NCI-H2227 (cell line): ENCODE measurements around the gene DPY19L3.
"Not testable (repeated sequence)": the region's sequence is repeated elsewhere in the genome, so short reads cannot be mapped to it uniquely, and the experiment has no call there.

Experiments used
- DNase-seq: peaks from one replicate; lab custom pipeline; 2025; ENCODE audit not compliant: unreplicated experiment; lab: John Stamatoyannopoulos, UW

Gene DPY19L3

GRCh38 chr19:32437096-32437495, 31.5 kb downstream of the DPY19L3 start:
- DNase-seq, result no peak

- DNase-seq, result no peak
Measured at GRCh38 chr19:32438751-32439150, 33.2 kb downstream of the DPY19L3 start.

GRCh38 chr19:32442650-32443049, 37.1 kb downstream of the DPY19L3 start:
- no peak for DNase-seq

GRCh38 chr19:32447534-32447933, 42.0 kb downstream of the DPY19L3 start:
- not testable (repeated sequence) for DNase-seq

GRCh38 chr19:32448026-32448425, 42.5 kb downstream of the DPY19L3 start:
- no peak for DNase-seq

GRCh38 chr19:32450217-32450616, 44.6 kb downstream of the DPY19L3 start:
- DNase-seq, result no peak

- no peak for DNase-seq
Measured at GRCh38 chr19:32453736-32454135, 48.2 kb downstream of the DPY19L3 start.

GRCh38 chr19:32456406-32456805, 50.8 kb downstream of the DPY19L3 start:
- no peak for DNase-seq

- DNase-seq, result no peak
Measured at GRCh38 chr19:32457571-32458158, 52.1 kb downstream of the DPY19L3 start.

GRCh38 chr19:32458500-32459123, 53.0 kb downstream of the DPY19L3 start:
- no peak for DNase-seq

GRCh38 chr19:32459204-32459865, 53.8 kb downstream of the DPY19L3 start:
- no peak for DNase-seq

GRCh38 chr19:32460476-32460875, 54.9 kb downstream of the DPY19L3 start:
- DNase-seq, result no peak

- peak; percentile 83 for DNase-seq
Measured at GRCh38 chr19:32464279-32464678, 58.7 kb downstream of the DPY19L3 start.

GRCh38 chr19:32465176-32465575, 59.6 kb downstream of the DPY19L3 start:
- no peak for DNase-seq

GRCh38 chr19:32469795-32470194, 64.2 kb downstream of the DPY19L3 start:
- DNase-seq, result no peak

GRCh38 chr19:32471095-32471494, 65.5 kb downstream of the DPY19L3 start:
- no peak for DNase-seq

- no peak for DNase-seq
Measured at GRCh38 chr19:32471811-32472210, 66.2 kb downstream of the DPY19L3 start.

GRCh38 chr19:32475141-32476031, 69.8 kb downstream of the DPY19L3 start:
- DNase-seq, result no peak

- no peak for DNase-seq
Measured at GRCh38 chr19:32476032-32476350, 70.4 kb downstream of the DPY19L3 start.

GRCh38 chr19:32480321-32480720, 74.8 kb downstream of the DPY19L3 start:
- DNase-seq, result no peak

- DNase-seq, result no peak
Measured at GRCh38 chr19:32483574-32483973, 78.0 kb downstream of the DPY19L3 start.

- no peak for DNase-seq
Measured at GRCh38 chr19:32489971-32490370, 84.4 kb downstream of the DPY19L3 start.
